Retinal pigment epithelial cell (primary cell): ENCODE measurements around the gene ELMOD1.
"Not testable (repeated sequence)": the region's sequence is repeated elsewhere in the genome, so short reads cannot be mapped to it uniquely, and the experiment has no call there.

Source experiments
- DNase-seq: peaks from one replicate; pipeline ENCODE4 v3.0.0-alpha.2; 2010; ENCODE audit warnings: low read depth
- H3K4me3 ChIP-seq: 2 replicates; pipeline ENCODE4 v1.5.1; 2011; ENCODE audit warnings: mild to moderate bottlenecking, low read length, control low read depth, moderate library complexity
- TF ChIP-seq, protein P1 (sequence below): conservative IDR thresholded peaks from 2 replicates; pipeline ENCODE4 v1.5.1; 2011; ENCODE audit warnings: low read depth, low read length, control low read depth, inconsistent platforms

The ELMOD1 gene

GRCh38 chr11:107570015-107570414 lies 20.9 kb upstream of the ELMOD1 start:
- no peak overlapping the region for H3K4me3 ChIP-seq
- DNase-seq, result no peak
- TF ChIP-seq, protein P1, sequence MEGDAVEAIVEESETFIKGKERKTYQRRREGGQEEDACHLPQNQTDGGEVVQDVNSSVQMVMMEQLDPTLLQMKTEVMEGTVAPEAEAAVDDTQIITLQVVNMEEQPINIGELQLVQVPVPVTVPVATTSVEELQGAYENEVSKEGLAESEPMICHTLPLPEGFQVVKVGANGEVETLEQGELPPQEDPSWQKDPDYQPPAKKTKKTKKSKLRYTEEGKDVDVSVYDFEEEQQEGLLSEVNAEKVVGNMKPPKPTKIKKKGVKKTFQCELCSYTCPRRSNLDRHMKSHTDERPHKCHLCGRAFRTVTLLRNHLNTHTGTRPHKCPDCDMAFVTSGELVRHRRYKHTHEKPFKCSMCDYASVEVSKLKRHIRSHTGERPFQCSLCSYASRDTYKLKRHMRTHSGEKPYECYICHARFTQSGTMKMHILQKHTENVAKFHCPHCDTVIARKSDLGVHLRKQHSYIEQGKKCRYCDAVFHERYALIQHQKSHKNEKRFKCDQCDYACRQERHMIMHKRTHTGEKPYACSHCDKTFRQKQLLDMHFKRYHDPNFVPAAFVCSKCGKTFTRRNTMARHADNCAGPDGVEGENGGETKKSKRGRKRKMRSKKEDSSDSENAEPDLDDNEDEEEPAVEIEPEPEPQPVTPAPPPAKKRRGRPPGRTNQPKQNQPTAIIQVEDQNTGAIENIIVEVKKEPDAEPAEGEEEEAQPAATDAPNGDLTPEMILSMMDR, result no peak

- DNase-seq, result no peak
- no peak overlapping the region for H3K4me3 ChIP-seq
- TF ChIP-seq, protein P1, result no peak
These were observed 17.5 kb upstream of the ELMOD1 start for GRCh38 chr11:107573438-107573837.

- not testable (repeated sequence) for DNase-seq
- TF ChIP-seq, protein P1, result peak; percentile 74
These were observed 14.2 kb upstream of the ELMOD1 start for GRCh38 chr11:107576497-107577345.

DNA sequence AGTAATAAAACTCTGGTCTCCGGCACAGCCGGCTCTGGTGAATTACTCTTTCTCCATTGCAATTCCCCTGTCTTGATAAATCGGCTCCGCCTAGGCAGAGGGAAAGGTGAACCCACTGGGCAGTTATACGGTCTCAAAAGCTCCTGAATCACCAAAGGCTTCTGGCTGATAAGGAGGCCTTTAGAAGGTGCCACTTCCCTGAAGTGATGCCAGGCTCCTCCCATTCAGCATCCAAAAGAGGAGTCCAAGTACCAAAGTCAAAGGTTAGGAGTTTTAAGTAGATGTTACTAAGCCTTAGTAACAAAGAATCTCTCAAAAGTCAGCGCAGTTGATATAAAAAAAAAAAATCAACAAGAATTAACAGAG lies 13.6 kb upstream of the ELMOD1 start:
- H3K4me3 ChIP-seq, result no peak overlapping the region
- no peak for DNase-seq
- TF ChIP-seq, protein P1, result no peak

More at GRCh38 chr11:107576497-107577345, 14.2 kb upstream of the ELMOD1 start:
- not testable (repeated sequence) for H3K4me3 ChIP-seq

DNA sequence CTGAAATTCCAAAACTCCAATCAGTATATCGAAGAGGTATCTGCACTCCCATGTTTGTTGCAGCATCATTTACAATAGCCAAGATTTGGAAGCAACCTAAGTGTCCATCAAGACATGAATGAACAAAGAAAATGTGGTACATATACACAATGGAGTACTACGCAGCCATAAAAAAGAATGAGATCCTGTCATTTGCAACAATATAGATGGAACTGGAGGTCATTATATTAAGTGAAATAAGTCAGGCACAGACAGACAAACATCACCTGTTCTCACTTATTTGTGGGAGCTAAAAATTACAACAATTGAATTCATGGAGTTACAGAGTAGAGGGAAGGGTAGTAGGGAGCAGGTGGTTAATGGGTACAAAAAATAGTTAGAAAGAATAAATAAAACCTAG lies 11.8 kb upstream of the ELMOD1 start:
- H3K4me3 ChIP-seq, DNase-seq: not testable (repeated sequence)

DNA sequence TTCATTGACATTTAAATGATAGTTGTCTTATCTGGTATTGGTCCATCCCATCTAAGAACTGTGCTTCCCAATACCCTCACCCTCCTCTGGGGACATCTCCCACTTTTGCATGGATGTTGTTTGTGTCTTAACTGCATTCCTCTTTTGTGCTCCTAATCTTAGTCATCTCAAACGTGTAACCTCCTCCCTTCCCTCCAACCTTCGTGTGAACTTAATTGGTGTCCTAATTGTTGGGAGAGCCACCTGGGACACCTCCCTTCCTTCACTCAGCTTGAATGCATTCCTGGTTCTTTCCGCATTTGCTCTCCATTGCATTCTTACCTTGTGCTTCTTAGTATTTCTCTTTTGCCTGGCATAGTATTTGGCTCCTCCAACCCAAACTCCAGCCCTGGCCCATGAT lies 9.8 kb upstream of the ELMOD1 start:
- no peak overlapping the region for H3K4me3 ChIP-seq
- TF ChIP-seq, protein P1, result no peak
- no peak for DNase-seq

- TF ChIP-seq, protein P1, result no peak
- H3K4me3 ChIP-seq, result no peak overlapping the region
- DNase-seq, result no peak
These were observed 7.2 kb upstream of the ELMOD1 start for GRCh38 chr11:107583629-107584195.
